PFSK-1 (cell line): Measurements from ENCODE around the gene MR1.

Source experiments
- POLR2AphosphoS5 ChIP-seq: IDR thresholded peaks from 2 replicates; pipeline ENCODE4 v1.6.1; 2012; ENCODE audit warnings: low read depth, mild to moderate bottlenecking, control low read depth, low read length, moderate library complexity
- TAF1 ChIP-seq: IDR thresholded peaks from 2 replicates; pipeline ENCODE4 v1.6.1; 2012; ENCODE audit warnings: low read length, control low read depth, borderline replicate concordance; ENCODE audit not compliant: insufficient read depth

GRCh38 chr1:181092883-181093458, 59.2 kb downstream of the MR1 start:
- TF ChIP-seq TAF1 = no peak
- no peak for TF ChIP-seq POLR2AphosphoS5
